Upper lobe of left lung (tissue), 6 donors: ENCODE results near the gene SIM2. TPM values are rescaled to one million over a fixed set of nuclear protein-coding genes. Genes with fewer than 3 reads are reported as not detected.

Experiments
- ATAC-seq, 2 donors: fragments of 200-7000 bp; cut with Tn5 transposase; one replicate each; pipeline ENCODE4 v1.9.1; 2022; ENCODE audit warnings: mild to moderate bottlenecking in 2 of 2, moderate library complexity in 2 of 2; ENCODE audit not compliant: low FRiP score in 2 of 2
- DNase-seq, 2 donors: peaks; one replicate each; pipeline ENCODE4 v3.0.0-alpha.2; 2019 to 2020
- H3K27ac ChIP-seq, 4 donors: fragments of 200-600 bp; sonication (generic); one replicate each; pipeline ENCODE4 v1.5.1; 2016 to 2019
- H3K27me3 ChIP-seq, 4 donors: fragments of 200-600 bp; sonication (generic); one replicate each; pipeline ENCODE4 v1.5.1; 2017 to 2019
- H3K36me3 ChIP-seq, 4 donors: fragments of 200-600 bp; sonication (generic); one replicate each; pipeline ENCODE4 v1.5.1; 2016 to 2019
- H3K4me1 ChIP-seq, 4 donors: fragments of 200-600 bp; sonication (generic); one replicate each; pipeline ENCODE4 v1.5.1; 2018 to 2019
- H3K4me3 ChIP-seq, 4 donors: fragments of 200-600 bp; sonication (generic); one replicate each; pipeline ENCODE4 v1.5.1; 2017 to 2019; ENCODE audit warnings: mild to moderate bottlenecking in 2 of 4, moderate library complexity in 1 of 4
- H3K9me3 ChIP-seq, 4 donors: fragments of 200-600 bp; sonication (generic); one replicate each; pipeline ENCODE4 v1.5.1; 2018 to 2019
- CTCF ChIP-seq, 6 experiments: fragments of 450-650 bp in 4 of 6; fragments of 200-600 bp in 2 of 6; sonication (generic) in 2 of 6; IDR thresholded peaks; one replicate each; pipeline ENCODE4 v1.5.1; 2016 to 2019; ENCODE audit warnings: antibody characterized with exemption in 6 of 6
- EP300 ChIP-seq, 4 donors: sonication (generic); formaldehyde crosslinking; IDR thresholded peaks; one replicate each; pipeline ENCODE4 v1.5.1; 2017; ENCODE audit warnings: antibody characterized with exemption in 4 of 4, control low read depth in 2 of 4
- POLR2A ChIP-seq, 4 donors: fragments of 450-650 bp; IDR thresholded peaks; one replicate each; pipeline ENCODE4 v1.5.1; 2016 to 2017; ENCODE audit warnings: antibody characterized with exemption in 4 of 4, mild to moderate bottlenecking in 2 of 4
- POLR2AphosphoS5 ChIP-seq, 2 donors: sonication (generic); formaldehyde crosslinking; IDR thresholded peaks; one replicate each; pipeline ENCODE4 v1.5.1; 2017; ENCODE audit warnings: antibody characterized with exemption in 2 of 2
- WGBS, 2 donors: methylation state at CpG; one replicate each; pipeline ENCODE4 v1.1.5; 2017 to 2018; 5-methylcytosine and 5-hydroxymethylcytosine counted together
- total RNA-seq, 6 donors: library from RNA; depleted of rRNA in 4 of 6; stranded (reverse); fragments of >200 nt in 4 of 6; gene quantifications; one replicate each; pipeline versions ENCODE4 v1.1.0 to v1.2.1, GENCODE V29; 2016 to 2021
- donor health status: DM: no; HTN: no; CAD: no; lungs with moderate emphysema.
- donor health status: DM: no; HTN: yes; CAD: no; lungs with severe emphysema.

Gene SIM2
- total RNA-seq, 6 donors from 2014 or later, result 0.10 to 1.6 (median 0.50) TPM; not detected in 2

- TF ChIP-seq CTCF (IDR thresholded peaks at IDR 0.05), result no peak
- peak in 1 of 2 donors; percentile 11 for TF ChIP-seq POLR2AphosphoS5 (IDR thresholded peaks at IDR 0.05)
- WGBS, 2 donors, result 93 to 94% methylated on average over 8 of the region's 8 CpGs
- ATAC-seq, result peak; percentile 26 to 75
- Histone ChIP-seq H3K4me3 (no peak overlapping the region), H3K27me3 (no peaks in the 10 kb centered on the region), H3K4me1 (peaks cover 0 to 11% (median 0%) of the 10 kb centered on the region in 4 donors), H3K36me3 (no peaks in the 10 kb centered on the region), H3K9me3 (no peaks in the 10 kb centered on the region), H3K27ac (peak overlapping the region in 1 of 4 donors; percentile 29)
- peak in 1 of 2 donors; percentile 48 for DNase-seq
These were observed 84.9 kb downstream of the SIM2 start for GRCh38 chr21:36783612-36784374.

GRCh38 chr21:36784947-36785346 lies 86.0 kb downstream of the SIM2 start:
- DNase-seq (no peak), ATAC-seq (peak in 1 of 2 donors; percentile 51)
- WGBS, 2 donors, result 81 to 86% methylated on average over 12 of the region's 12 CpGs
- Histone ChIP-seq H3K27me3 (no peaks in the 10 kb centered on the region), H3K4me3 (no peak overlapping the region), H3K9me3 (no peaks in the 10 kb centered on the region), H3K36me3 (no peaks in the 10 kb centered on the region), H3K27ac (peak overlapping the region in 1 of 4 donors; percentile 26), H3K4me1 (peaks cover 0 to 11% (median 0%) of the 10 kb centered on the region in 4 donors)
- TF ChIP-seq POLR2A (IDR thresholded peaks at IDR 0.05) (no peak), EP300 (IDR thresholded peaks at IDR 0.05) (no peak), CTCF (IDR thresholded peaks at IDR 0.05) (no peak), POLR2AphosphoS5 (IDR thresholded peaks at IDR 0.05) (no peak)

- Histone ChIP-seq H3K4me3 (no peak overlapping the region), H3K27me3 (no peaks in the 10 kb centered on the region), H3K4me1 (peaks cover 0 to 11% (median 0%) of the 10 kb centered on the region in 4 donors), H3K36me3 (no peaks in the 10 kb centered on the region), H3K27ac (no peak overlapping the region), H3K9me3 (no peaks in the 10 kb centered on the region)
- no peak for TF ChIP-seq POLR2A (IDR thresholded peaks at IDR 0.05)
- TF ChIP-seq EP300 (IDR thresholded peaks at IDR 0.05), result no peak
- TF ChIP-seq CTCF (IDR thresholded peaks at IDR 0.05), result no peak
- no peak for TF ChIP-seq POLR2AphosphoS5 (IDR thresholded peaks at IDR 0.05)
- DNase-seq (no peak), ATAC-seq (no peak)
- 88 to 90% methylated on average over 2 of the region's 2 CpGs for WGBS, 2 donors
These were observed 86.7 kb downstream of the SIM2 start for GRCh38 chr21:36785615-36786014.

- Histone ChIP-seq H3K4me1 (peaks cover 0 to 11% (median 0%) of the 10 kb centered on the region in 4 donors), H3K9me3 (no peaks in the 10 kb centered on the region), H3K27me3 (no peaks in the 10 kb centered on the region), H3K27ac (no peak overlapping the region), H3K4me3 (no peak overlapping the region), H3K36me3 (no peaks in the 10 kb centered on the region)
- 80 to 82% methylated on average over 4 of the region's 4 CpGs for WGBS, 2 donors
- DNase-seq, result no peak
- TF ChIP-seq CTCF (IDR thresholded peaks at IDR 0.05), result no peak
- no peak for TF ChIP-seq POLR2AphosphoS5 (IDR thresholded peaks at IDR 0.05)
- no peak for TF ChIP-seq EP300 (IDR thresholded peaks at IDR 0.05)
- no peak for TF ChIP-seq POLR2A (IDR thresholded peaks at IDR 0.05)
- no peak for ATAC-seq
These were observed 87.3 kb downstream of the SIM2 start for GRCh38 chr21:36786186-36786585.
